Measurements from ENCODE around the gene ARHGEF25.
A peak's percentile ranks its signal among the peaks of the same experiment; 100 is the strongest.
"Not testable (repeated sequence)": the region's sequence is repeated elsewhere in the genome, so short reads cannot be mapped to it uniquely, and the experiment has no call there.

Gene ARHGEF25

GRCh38 chr12:57586128-57586527 is 25.1 kb upstream of the ARHGEF25 start:
- DNase-seq, result no peak

GRCh38 chr12:57586832-57587429 is 24.3 kb upstream of the ARHGEF25 start:
- no peak for DNase-seq

- not testable (repeated sequence) for DNase-seq
Measured at GRCh38 chr12:57588951-57589610, 22.2 kb upstream of the ARHGEF25 start.

- no peak for DNase-seq
Measured at GRCh38 chr12:57590479-57590863, 20.8 kb upstream of the ARHGEF25 start.

- peak; percentile 68 for DNase-seq
Measured at GRCh38 chr12:57590864-57591781, 20.1 kb upstream of the ARHGEF25 start, which contains the start of gene PIP4K2C. PIP4K2C (plus strand) TSS chr12:57591192; CDS start chr12:57591290, 98 bp downstream.

DNA sequence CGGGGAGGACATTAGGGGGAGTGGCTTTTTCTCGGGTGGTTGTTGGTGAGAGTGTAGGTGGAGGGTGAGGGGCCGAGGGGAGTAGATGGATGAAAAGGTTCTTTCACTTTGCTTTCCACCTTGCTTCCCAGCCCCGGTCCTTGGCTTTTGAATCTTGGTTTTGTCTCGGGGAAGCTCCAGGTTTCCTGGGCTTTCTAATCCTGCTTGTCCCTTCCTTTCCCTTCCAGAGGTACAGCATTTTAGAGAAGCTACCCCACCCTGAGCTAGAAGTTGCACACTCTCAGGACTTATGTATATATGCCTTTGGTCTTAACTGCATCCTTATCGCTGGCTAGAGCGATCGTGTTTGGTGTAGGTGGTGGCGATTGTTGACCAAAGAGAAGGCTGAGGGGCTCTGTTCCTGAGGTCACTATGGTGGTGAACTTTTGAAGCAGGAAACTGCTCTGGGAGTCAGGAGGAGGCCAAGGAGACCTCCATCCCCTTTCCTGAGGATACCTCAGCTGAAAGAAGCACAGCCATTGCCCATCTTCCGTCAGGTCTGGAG is 19.4 kb upstream of the ARHGEF25 start:
- no peak for DNase-seq

- DNase-seq, result no peak
Measured at GRCh38 chr12:57592551-57593165, 18.6 kb upstream of the ARHGEF25 start.

GRCh38 chr12:57593187-57593586 is 18.0 kb upstream of the ARHGEF25 start:
- no peak for DNase-seq

DNA sequence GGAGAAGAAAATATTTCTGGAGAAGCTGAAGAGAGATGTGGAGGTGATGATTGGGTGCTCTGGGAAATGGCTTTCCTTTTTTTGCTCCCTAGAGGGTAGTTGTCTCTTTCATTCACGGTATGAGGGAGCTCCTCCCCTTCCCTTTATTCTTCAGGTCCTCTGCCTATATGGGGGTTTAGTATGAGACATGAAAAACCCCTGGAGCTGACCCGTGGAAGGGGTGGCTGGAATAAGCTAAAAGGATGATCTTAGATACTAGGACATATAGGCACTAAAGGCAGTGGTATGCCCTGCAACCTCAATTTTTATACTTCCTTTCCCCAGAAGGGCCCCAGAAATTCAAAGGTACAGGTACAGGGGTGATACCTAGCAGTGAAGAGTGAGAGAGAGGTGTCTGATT is 10.8 kb upstream of the ARHGEF25 start:
- DNase-seq, result no peak

DNA sequence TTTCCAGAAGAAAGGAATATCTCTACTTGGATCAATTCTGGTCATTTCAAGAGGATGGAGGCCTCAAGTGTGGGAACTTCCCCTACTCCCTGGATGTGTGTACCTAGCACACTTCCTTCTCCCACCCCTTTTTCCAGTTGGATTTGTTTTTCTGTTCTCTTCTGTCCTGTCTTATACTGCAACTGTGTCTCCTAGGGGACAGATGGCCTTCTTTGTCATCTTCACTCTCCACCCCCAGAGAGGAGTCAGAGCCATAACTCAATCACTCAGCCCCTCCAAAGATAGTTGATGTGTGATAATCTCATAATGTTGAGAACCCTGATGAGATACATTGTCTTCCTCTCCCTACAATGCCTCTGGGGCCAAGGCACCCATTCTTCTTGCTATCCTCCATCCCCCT is 8.7 kb upstream of the ARHGEF25 start:
- no peak for DNase-seq

- no peak for DNase-seq
Measured at GRCh38 chr12:57603324-57603723, 7.9 kb upstream of the ARHGEF25 start.

GRCh38 chr12:57603815-57604453 is 7.3 kb upstream of the ARHGEF25 start:
- no peak for DNase-seq

GRCh38 chr12:57604454-57604991 is 6.7 kb upstream of the ARHGEF25 start, which contains the start of gene DTX3:
DTX3 (plus strand) TSS chr12:57604824; CDS start chr12:57606518, 1,694 bp downstream.
- DNase-seq, result peak; percentile 19

DNA sequence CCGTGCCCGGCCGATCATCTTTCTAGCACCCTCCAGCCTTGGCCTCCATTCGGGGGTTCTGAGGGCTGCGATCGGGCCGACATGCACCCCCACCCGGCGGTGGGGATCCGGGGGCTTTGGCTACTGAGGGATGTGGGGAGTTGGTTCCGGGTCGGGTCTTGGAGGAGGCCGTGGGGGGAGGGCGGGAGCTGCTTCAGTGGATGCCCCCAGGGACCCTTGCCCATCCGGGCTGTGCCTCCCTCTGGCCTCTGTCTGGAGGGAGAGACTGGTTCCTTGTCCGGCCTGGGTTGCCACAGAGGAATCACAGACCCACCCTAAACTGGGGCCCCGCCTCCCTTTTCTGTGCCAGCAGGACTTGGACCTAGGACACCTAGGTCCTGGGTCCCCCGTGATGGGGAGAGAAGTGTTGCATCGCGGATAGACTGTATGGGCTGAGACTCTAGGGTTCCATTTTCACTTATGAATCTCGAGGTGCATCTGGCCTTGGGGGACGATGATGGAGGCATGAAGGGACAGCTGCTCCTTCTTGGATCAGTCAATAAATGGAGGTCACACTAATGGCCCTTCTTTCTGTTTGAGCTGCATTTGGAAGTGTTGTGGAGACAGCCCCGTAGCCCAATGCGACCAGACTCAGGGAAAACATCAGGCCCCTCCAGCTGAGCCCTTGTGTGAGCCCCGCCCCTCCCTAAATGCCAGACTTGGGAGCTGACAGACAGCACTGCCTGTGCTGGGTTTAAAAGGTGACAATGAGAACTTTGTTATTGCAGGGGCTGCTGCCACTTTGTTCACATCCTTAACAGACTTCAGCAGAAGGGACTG is 6.0 kb upstream of the ARHGEF25 start:
- no peak for DNase-seq

- DNase-seq, result no peak
Measured at GRCh38 chr12:57605811-57606311, 5.4 kb upstream of the ARHGEF25 start.

GRCh38 chr12:57606399-57606798 is 4.8 kb upstream of the ARHGEF25 start:
- no peak for DNase-seq

GRCh38 chr12:57606821-57607220 is 4.4 kb upstream of the ARHGEF25 start:
- no peak for DNase-seq

DNA sequence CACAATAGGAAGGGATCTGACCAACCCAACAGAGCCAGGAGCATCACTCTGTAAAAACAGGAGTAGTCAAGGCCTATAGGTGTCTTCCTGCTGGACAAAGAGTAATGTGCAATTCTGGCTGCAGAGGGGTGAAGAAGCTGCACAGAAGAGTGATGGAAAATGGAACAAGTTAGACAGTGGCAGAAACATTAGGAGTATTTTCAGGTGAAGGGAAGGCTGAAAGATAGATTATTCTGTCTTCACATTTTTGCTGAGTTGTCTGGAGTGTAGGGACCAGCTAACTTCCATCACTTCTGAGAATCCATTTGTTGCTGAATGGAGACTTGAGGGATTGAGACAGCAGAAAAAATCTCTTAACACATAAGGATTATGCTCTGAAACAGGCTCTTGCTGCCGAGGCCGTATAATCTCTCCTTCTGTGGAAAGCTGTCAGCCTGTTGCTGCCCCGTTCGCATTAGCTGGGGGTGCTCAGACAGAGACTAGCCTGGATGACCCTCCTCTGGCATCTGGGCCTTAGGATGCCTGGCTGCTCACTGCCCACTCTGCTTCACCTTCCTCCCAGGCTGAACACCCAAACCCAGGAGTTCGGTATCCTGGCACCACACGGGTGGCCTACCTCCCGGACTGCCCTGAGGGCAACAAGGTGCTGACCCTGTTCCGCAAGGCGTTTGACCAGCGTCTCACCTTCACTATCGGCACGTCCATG is 3.1 kb upstream of the ARHGEF25 start:
- DNase-seq, result no peak

DNA sequence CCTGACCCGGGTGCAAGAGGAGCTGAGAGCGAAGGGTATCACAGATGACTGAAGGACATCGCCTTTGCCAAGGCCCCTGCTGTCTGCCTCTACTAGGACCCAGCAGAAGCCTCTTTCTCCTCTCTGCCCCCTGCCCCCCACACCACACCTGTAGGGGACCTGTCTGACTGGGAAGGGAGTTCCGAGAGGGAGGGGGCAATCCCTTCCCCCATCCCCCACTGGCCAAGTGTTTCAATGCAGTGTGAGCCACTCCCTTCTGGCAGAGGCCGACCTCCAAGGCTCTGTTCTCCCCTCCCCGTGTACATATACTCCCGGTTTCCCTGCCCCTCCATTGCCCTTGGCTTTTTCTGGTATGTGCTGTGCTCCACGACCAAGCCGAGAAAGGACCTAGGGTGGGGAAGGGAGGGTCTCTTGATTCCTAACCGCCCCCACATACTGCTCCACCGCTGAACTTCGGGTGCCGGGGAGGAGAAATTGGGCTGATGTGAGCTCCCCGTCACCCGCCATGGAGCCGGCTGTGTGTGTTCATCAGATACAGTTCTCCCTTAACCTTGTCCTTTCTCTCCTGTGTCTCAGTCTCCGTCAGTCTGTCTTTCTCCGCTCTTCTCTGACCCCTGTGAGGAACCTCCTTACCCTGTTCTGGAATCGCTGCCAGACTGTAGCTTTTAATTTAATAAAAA is 2.0 kb upstream of the ARHGEF25 start:
- DNase-seq, result no peak
